ENCODE results near the gene HDAC1.

DNA sequence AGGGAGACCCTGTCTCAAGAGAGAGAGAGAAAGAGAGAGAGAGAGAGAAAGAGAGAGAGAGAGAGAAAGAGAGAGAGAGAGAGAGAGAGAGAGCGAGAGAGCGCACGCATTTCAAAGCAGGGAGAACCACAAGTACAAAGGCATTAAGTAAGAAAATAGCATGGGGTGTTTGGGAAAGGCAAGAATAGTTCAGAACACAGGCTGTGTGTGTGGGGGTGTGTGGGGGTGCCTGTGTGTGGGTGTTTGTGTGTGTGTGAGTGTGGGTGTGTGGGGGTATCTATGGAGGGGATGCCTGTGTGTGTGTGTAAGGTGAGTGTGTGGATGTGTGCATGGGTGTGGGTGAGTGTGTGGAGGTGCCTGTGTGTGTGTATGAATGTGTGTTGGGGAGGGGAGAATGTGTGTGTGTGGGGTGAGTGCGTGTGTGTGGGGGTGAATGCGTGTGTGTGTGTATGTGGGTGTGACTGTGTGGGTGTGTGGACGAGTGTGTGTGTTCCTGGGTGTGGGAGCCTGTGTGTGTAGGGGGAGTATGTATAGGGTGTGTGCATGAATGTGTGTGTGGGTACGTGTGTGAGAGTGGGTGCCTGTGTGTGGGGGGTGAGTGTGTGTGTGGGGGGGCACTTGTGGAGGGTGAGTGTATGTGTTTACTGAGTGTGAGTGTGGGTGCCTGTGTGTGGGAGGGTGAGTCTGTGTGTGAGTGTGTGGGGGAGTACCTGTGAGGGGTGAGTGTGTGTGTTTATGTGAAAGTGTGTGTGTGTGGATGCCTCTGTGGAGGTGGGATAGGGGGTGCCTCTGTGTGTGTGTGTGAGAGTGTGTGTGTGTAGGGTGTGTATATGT, 19.1 kb upstream of the HDAC1 start:
- TF ChIP-seq, protein P1, sequence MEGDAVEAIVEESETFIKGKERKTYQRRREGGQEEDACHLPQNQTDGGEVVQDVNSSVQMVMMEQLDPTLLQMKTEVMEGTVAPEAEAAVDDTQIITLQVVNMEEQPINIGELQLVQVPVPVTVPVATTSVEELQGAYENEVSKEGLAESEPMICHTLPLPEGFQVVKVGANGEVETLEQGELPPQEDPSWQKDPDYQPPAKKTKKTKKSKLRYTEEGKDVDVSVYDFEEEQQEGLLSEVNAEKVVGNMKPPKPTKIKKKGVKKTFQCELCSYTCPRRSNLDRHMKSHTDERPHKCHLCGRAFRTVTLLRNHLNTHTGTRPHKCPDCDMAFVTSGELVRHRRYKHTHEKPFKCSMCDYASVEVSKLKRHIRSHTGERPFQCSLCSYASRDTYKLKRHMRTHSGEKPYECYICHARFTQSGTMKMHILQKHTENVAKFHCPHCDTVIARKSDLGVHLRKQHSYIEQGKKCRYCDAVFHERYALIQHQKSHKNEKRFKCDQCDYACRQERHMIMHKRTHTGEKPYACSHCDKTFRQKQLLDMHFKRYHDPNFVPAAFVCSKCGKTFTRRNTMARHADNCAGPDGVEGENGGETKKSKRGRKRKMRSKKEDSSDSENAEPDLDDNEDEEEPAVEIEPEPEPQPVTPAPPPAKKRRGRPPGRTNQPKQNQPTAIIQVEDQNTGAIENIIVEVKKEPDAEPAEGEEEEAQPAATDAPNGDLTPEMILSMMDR (IDR thresholded peaks at IDR 0.05; ENCODE audit: borderline replicate concordance, extremely low read depth, low read length, poor library complexity, severe bottlenecking): no peak
- no peak for TF ChIP-seq EZH2 (IDR thresholded peaks at IDR 0.05; ENCODE audit: borderline replicate concordance, low read depth, low read length, severe bottlenecking)

Measured in DND-41 (cell line).